Measurements from ENCODE around the gene C20orf204. TPM values are rescaled to one million over a fixed set of nuclear protein-coding genes. Genes with fewer than 3 reads are reported as not detected.
A peak's percentile ranks its signal among the peaks of the same experiment; 100 is the strongest.

The C20orf204 gene
- total RNA-seq, 2 donors from 2014 or later, result 0.81 to 3.2 TPM

DNA sequence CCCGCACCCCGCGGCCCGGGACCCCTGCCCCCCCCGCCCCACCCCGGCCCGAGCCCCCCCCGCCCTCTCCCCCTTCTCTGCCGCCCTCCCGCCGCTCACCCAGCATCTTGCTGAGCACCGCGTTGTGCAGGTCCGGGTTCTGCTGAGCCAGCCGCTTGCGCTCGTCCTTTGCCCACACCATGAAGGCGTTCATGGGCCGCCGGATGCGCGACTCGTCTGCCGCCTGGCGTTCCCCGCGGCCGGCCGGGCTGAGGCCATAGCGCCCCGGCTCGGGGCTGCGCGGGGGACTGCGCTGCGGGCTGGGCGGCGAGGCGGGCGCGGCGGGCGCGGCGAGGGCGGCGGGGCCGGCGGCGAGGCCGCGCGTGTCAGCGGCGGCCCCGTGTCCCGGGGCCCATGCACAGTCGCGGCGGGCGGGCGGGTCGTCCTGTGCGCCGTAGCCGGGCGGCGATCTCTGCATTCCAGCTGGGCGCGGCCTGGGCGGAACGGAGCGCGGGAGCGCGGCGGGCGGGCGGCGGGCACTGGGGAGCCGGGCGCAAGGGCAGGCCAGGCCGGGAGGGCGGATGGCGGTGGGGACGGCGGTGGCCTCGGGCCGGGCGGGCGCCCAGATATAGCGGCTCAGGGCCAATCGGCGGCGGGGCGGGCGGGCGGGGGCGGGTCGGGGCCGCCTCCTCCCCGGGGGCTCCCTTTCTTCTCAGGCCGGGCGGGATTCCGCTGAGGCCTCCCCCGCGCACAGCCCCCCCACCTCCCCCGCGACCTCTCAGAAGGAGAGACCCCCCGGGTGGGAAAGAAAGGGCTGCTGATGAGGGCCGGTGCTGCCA lies 13.3 kb downstream of the C20orf204 start, which contains the start of gene SOX18:
SOX18 (minus strand) TSS at position 580 of the 818 bp plus-strand sequence; CDS start at position 457, 123 bp downstream.
- no peak for ATAC-seq (ENCODE audit: insufficient number of reproducible peaks, low FRiP score, low read depth)
- H3K4me3 ChIP-seq, result peak within 1 kb of the TSS; percentile 31
- H3K27ac ChIP-seq, result peak within 1 kb of the TSS in 1 of 2 donors; percentile 30

DNA sequence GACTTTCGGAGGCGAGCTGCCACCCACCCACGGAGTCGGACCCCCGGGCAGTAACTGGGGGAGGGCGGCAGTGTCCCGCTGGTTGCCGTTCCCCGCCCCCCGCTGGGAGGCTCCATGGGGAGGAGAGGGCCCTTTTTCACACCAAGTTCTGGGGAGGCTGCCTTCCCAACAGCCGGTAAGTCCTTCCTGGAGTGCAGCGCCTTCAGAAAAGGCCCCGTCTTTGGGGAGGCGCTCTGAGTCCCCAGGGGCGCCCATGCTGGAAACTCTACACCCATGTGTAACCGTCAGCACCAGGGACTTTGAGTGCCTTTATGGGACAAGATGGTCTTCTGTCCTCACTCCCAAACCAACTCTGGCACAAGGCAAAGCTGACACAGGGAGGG lies 13.9 kb downstream of the C20orf204 start:
- Histone ChIP-seq H3K9me3 (no peaks in the 10 kb centered on the region), H3K27ac (peak overlapping the region in 1 of 2 donors; percentile 30), H3K27me3 (replicated peaks; ENCODE audit: insufficient read depth) (no peaks in the 10 kb centered on the region), H3K36me3 (no peaks in the 10 kb centered on the region), H3K4me1 (ENCODE audit: control insufficient read depth in 1 of 2, low read depth in 2 of 2) (peaks cover 0 to 14% of the 10 kb centered on the region in 2 donors), H3K4me3 (peak overlapping the region; percentile 21)
- TF ChIP-seq, protein P1, sequence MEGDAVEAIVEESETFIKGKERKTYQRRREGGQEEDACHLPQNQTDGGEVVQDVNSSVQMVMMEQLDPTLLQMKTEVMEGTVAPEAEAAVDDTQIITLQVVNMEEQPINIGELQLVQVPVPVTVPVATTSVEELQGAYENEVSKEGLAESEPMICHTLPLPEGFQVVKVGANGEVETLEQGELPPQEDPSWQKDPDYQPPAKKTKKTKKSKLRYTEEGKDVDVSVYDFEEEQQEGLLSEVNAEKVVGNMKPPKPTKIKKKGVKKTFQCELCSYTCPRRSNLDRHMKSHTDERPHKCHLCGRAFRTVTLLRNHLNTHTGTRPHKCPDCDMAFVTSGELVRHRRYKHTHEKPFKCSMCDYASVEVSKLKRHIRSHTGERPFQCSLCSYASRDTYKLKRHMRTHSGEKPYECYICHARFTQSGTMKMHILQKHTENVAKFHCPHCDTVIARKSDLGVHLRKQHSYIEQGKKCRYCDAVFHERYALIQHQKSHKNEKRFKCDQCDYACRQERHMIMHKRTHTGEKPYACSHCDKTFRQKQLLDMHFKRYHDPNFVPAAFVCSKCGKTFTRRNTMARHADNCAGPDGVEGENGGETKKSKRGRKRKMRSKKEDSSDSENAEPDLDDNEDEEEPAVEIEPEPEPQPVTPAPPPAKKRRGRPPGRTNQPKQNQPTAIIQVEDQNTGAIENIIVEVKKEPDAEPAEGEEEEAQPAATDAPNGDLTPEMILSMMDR (IDR thresholded peaks at IDR 0.05), result no peak
- DNase-seq (ENCODE audit: low spot score), result no peak
- no peak for ATAC-seq (ENCODE audit: insufficient number of reproducible peaks, low FRiP score, low read depth)

More for the DNA sequence above, 13.3 kb downstream of the C20orf204 start, which contains the start of gene SOX18:
- Histone ChIP-seq H3K36me3 (no peaks in the 10 kb centered on the region), H3K27me3 (replicated peaks; ENCODE audit: insufficient read depth) (no peaks in the 10 kb centered on the region), H3K4me1 (ENCODE audit: control insufficient read depth in 1 of 2, low read depth in 2 of 2) (peaks cover 0 to 14% of the 10 kb centered on the region in 2 donors), H3K9me3 (no peaks in the 10 kb centered on the region)
- TF ChIP-seq, protein P1 (IDR thresholded peaks at IDR 0.05), result no peak
- DNase-seq (ENCODE audit: low spot score), result no peak

DNA sequence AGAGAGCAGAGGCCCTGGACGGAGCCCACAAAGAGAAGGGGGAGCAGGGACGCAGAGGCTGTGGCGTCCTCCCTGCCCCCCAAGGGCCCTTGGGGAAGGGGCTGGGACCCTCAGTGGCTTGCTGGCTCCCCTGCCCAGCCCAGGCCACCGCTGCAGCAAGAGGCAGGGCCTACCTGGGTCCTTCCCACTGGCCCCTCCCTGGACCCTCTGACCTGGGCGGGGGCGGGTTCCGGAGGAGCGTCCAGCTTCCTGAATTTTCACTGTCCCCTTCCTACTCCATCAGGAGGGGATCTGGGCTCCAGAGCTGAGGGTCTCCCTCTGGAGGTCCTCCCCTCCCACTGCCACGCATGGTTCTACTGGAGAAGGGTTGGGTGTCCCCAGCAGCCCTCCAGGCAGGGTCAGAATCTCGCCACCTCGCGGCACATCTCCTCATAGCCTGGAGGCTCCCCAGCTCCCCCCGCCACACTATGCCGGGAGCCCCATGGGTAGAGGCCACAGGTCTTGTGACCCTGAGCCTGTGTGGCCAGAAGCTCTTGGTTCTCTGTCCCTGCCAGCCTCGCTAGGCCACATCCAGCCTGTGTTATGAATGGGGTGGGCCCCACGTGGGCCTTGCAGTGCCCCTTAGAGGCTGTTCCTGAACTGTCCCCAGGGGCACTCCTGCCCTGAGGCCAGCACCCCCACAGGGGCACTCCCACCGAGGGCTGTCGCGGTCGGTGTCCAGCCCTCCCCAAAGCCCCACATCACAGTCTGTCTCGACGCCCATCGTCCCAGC lies 14.5 kb downstream of the C20orf204 start:
- Histone ChIP-seq H3K27me3 (replicated peaks; ENCODE audit: insufficient read depth) (no peaks in the 10 kb centered on the region), H3K9me3 (no peaks in the 10 kb centered on the region), H3K36me3 (no peaks in the 10 kb centered on the region), H3K4me3 (peak overlapping the region; percentile 21), H3K4me1 (ENCODE audit: control insufficient read depth in 1 of 2, low read depth in 2 of 2) (peaks cover 0 to 14% of the 10 kb centered on the region in 2 donors), H3K27ac (peak overlapping the region in 1 of 2 donors; percentile 30)
- no peak for DNase-seq (ENCODE audit: low spot score)
- TF ChIP-seq, protein P1 (IDR thresholded peaks at IDR 0.05), result no peak
- no peak for ATAC-seq (ENCODE audit: insufficient number of reproducible peaks, low FRiP score, low read depth)

DNA sequence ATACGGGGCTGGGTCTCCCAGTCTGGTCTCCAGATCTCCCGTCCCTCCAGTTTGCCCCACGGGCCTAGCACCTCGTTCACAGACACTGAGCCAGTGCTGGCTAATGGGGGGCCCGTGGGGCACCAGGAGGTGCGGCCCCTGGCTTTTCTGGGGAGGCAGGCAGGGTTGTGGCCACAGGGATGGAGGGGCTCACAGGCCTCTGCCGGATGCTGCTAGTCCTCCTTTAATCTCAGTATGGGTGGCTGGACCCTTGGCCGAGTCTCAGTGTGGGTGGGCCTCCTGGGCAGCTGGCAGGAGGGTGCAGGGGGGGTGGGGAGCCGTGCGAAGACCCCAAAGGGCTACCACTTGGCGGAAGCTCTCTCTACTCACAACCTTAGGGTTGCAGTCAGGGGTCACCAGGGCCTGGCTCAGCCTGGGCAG lies 15.1 kb downstream of the C20orf204 start:
- H3K27ac ChIP-seq, result peak overlapping the region in 1 of 2 donors; percentile 30
- H3K27me3 ChIP-seq (replicated peaks; ENCODE audit: insufficient read depth), result no peaks in the 10 kb centered on the region
- DNase-seq (ENCODE audit: low spot score), result no peak
- H3K9me3 ChIP-seq, result no peaks in the 10 kb centered on the region
- no peaks in the 10 kb centered on the region for H3K36me3 ChIP-seq
- ATAC-seq (ENCODE audit: insufficient number of reproducible peaks, low FRiP score, low read depth), result no peak
- no peak overlapping the region for H3K4me3 ChIP-seq
- TF ChIP-seq, protein P1 (IDR thresholded peaks at IDR 0.05), result no peak
- peaks cover 0 to 14% of the 10 kb centered on the region in 2 donors for H3K4me1 ChIP-seq (ENCODE audit: control insufficient read depth in 1 of 2, low read depth in 2 of 2)

All from thoracic aorta (tissue), 2 donors.